ENCODE measurements around the gene FOXK1.
"Not testable (repeated sequence)": the region's sequence is repeated elsewhere in the genome, so short reads cannot be mapped to it uniquely, and the experiment has no call there.

FOXK1 gene

DNA sequence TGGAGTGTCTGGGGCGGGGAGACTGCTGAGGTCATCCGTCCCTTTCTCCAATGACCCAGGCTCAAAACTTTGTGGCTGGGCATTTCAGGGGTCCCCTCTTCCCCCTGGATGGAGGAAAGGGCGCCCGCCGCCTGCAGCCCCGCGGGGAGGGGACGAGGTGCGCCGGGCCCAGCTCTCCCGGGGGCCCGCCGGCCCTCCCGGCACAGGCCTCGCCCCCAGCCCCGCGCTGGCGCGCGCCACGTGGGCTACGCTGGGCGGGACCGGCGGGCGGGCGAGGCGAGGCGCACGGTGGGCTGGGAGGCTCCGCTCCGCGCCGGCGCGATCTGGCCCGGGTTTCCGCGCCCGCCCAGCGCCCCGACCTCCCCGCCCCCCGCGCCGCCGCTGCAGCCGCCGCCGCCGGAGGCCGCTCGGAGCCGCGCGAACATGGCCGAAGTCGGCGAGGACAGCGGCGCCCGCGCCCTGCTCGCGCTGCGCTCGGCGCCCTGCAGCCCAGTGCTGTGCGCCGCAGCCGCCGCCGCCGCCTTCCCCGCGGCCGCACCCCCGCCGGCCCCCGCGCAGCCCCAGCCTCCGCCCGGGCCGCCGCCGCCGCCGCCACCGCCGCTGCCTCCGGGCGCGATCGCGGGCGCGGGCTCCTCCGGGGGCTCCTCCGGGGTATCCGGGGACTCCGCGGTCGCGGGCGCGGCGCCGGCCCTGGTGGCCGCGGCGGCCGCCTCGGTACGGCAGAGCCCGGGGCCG lies at the start of gene FOXK1:
FOXK1 (plus strand) TSS at position 410 of the 735 bp plus-strand sequence; CDS start at position 424, 14 bp downstream.
- DNase-seq (ENCODE audit: low spot score), result peak; percentile 96

DNA sequence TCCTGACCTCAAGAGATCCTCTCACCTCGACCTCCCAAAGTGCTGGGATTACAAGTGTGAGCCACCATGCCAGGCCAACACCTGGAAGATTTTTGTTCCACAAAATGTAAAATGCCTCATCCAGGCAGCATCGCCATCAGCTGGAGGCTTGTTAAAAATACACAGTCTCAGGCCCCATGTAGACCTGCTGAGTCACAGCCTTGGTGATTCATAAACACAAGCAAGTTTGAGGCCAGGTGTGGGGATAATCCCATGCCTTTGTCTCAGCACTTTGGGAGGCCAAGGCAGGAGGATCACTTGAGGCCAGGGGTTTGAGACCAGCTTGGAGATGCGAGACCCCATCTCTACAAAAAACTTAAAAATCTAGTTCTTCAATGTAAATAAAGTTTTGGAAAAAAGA lies 49.1 kb upstream of the FOXK1 start:
- DNase-seq (ENCODE audit: low spot score), result peak; percentile 40

DNA sequence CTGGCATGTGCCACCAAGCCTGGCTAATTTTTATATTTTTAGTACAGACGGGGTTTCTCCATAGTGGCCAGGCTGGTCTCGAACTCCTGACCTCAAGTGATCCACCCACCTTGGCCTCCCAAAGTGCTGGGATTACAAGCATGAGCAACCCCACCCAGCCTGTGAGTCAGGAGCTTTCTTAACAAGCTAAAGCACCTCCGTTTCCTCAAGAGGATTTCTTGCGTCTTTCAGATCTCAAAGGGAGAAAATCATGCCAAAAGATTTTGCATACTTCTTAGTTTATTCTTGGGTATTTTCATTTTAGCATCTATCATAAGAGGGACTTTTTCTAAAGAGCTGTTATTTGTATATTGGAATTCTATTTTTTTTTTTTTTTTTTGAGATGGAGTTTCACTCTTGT lies 47.9 kb upstream of the FOXK1 start:
- DNase-seq (ENCODE audit: low spot score), result no peak

DNA sequence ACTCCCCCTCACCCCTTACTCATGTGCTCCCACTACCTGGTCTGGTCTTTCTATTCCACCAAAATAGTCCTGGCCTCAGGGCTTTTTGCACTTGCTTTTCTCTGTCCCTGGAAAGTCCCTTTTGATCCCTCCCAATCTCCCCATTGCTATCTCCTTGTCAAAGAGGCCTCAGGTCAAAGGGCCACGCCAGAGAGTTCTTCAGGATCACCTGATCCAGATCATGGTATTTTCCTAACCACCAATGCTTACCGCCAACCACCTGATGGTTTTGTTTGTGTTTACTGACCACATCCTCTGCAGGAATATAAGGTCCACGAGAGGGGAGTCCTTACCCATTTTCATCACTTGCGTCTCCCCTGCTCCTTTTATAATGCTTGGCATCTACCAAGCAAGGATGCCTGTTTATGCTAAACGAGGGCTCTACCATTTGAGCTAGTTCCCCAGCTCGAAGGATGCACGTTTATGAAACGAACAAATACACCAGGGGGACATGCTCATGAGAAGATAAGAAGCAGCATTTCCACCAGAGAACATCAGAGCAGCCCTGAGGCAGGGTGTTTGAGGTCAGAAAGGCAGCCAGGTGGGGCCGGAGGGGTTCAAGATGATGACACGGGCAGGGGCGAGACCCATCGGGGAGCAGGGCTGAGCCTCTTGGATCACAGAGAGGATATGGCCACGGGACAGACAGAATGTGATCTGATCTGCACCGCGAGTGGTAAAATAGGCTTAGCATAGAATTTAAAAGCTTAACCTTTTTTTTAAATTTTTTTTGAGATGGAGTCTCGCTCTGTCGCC lies 43.1 kb upstream of the FOXK1 start:
- no peak for DNase-seq (ENCODE audit: low spot score)

DNA sequence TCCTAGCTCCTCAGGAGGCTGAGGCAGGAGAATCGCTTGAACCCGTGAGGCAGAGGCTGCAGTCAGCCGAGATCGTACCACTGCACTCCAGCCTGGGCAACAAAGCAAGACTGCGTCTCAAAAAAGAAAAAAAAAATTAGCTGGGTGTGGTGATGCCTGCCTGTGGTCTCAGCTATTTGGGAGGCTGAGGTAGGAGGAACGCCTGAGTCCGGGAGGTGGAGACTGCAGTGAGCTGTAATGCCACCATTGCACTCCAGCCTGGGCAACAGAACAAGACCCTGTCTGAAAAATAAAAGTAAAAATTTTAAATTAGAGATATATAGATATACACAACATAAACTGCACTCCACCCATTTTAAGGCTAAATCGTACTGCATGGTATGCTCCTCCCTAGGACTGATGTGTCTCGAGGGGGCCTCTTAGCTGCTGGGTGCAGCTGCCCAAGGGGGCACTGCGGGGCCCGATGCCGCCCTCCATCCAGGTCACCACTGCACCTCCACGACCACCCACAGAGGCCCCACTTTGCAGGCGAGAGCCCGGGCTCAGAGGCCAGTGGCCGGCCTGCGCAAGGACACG lies 40.9 kb upstream of the FOXK1 start:
- DNase-seq (ENCODE audit: low spot score), result no peak

DNA sequence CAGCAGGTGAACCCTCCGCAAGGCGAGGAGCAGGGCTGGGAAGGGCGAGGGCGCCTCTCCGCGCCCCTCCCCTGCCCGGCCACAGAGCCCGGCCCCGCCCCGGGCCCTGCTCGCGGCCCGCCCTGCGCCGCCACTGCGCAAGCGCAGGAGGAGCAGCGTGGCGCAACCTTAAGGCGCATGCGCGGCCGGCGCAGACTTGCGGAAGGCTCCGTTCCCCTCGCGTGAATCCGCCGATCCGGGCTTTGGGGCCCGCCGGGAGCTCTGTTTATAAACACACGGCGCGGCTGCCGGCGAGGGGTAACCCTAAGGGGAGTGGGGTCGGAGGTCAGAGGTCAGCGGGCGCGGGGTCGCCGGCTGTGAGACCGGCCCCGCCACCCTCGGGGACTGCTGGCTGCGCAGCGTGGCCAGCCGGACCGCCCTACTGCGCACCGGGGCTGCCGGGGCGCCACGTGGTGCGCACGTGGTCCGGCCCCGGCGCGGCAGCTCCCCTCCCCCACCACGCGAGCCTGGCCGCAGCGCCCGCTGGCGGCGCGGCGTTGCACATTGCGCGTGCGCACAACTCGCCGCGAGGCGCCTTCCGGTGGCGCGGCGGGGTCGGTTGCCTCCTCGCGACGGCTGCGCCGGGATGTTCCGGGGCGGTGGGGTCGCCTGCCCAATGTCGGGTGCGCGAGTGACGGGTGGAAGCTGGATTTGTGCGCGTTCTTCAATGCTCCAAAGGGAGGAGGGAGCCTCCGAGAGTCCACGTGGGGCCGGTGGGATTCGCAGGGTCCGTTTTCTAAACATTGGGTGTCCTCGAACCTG lies 40.2 kb upstream of the FOXK1 start:
- DNase-seq (ENCODE audit: low spot score), result peak; percentile 99

DNA sequence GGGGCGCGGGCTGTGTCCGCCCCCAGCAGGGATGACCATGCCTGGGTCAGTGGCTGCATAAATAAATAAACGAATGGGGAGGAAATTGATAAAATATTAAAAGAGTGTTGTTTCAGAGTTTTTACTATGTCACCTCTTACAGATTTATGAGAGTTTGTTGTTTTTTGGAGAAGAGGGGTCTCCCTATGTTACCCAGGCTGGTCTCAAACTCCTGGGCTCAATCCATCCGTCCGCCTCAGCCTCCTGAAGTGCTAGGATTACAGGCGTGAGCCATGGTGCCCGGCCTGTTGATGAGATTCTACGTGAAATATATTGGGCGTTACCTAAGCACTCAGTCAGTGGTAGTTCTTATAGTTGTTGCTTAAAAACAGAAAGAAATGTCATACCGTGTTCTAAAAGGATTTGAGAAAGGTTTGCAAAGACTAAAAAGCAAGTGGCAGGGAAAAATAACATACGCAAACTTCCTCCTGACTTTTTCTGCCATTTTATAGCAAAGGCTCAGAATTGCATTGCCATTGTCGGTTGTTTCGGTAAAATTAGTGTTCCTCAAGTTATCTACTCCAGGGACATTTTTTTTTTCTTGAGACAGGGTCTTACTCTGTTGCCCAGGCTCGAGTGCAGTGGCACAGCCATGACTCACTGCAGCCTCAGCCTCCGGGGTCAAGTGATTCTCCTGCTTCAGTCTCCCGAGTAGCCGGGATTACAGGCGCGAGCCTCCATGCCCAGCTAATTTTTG lies 39.5 kb upstream of the FOXK1 start:
- DNase-seq (ENCODE audit: low spot score), result no peak

DNA sequence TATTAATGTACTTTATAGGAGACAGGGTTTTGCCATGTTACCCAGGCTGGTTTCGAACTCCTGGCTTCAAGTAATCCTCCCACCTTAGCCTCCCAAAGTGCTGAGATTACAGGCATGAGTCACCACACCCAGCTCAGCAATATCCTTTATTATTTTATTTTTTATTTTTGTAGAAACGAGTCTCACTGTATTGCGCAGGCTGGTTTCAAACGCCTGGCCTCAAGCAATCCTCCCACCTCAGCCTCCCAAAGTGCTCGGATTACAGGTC lies 39.0 kb upstream of the FOXK1 start:
- DNase-seq (ENCODE audit: low spot score), result not testable (repeated sequence)

DNA sequence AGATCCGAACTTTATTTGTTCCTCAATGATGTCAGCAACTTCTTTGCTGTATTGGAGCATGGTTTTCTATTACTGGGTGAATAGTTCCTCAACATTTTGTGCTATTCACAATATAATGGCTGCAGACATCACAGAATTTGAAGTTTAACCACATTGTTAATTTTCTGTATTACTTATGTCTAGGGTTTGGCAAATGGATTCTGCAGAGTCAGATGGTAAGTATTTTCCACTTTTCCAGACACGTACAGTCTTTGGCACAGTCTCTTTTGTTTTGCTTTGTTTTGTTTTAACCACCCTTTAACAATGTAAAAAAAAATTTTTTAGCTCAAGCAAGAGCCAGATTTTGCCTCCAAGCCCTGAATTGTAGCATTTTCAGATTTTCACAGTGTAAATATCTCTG lies 36.8 kb upstream of the FOXK1 start:
- DNase-seq (ENCODE audit: low spot score), result peak; percentile 58

DNA sequence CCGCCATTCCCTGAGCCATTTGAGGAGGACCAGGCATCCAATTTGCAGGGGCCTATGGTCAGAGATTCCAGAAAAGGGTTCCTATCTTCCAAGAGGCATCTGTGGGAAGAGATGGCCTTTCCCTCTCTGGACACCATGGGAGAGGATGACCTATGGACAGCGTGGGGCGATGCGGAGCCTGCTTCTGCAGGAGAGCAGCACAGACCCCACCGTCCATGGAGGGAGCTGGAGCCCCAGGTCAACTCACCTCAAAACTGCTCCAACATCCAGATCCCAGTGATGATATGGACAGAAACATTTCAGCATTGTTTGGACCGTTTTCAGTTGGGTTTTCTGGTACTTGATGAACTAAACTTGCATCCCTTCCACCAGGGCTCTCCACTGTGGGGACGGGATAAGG lies 34.0 kb upstream of the FOXK1 start:
- no peak for DNase-seq (ENCODE audit: low spot score)

DNA sequence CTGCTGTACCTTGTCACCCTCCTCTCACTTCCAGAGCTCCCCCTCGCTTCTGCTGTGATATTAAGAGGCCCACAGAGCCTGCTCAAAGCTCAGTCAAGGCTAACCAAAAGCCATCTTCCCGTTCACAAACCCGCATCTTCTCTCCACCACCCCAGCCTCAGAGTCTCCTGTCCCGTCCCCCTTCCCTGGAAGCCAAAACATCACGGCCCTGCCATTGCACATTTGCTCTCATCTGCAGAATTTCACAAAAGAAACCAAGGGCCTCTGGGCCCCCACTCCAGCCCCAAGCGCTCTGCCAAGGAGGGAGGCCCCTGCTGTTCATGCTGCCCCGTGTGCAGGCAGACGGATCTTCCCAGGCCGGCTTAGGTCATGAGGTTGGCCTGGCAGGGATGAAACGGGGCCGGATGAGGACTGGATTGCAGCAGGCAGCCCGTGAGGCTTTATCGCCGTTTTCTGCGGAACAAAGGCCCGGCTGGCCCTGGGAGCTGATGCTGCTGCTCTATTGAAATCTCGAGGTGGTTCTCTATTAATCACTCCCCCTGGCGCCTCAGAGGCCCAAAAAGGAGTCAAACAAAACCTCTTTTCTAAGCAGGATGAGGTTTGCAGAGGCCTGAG lies 31.6 kb upstream of the FOXK1 start:
- peak; percentile 68 for DNase-seq (ENCODE audit: low spot score)

DNA sequence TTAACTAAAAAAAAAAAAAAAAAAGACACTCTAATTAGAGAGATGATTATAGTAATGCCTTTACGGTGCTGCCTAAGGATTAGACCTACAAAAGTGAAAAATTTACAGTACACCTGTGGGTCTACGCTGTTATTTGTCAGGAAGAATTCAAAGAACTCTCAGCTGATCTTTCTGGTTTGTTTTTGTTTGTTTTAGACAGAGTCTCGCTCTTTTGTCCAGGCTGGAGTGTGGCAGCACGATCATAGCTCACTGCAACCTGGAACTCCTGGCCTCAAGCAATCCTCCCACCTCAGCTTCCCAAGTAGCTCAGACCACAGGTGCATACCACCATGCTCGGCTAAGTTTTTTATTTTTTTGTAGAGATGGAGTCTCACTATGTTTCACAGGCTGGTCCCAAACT lies 28.3 kb upstream of the FOXK1 start:
- DNase-seq (ENCODE audit: low spot score), result no peak

DNA sequence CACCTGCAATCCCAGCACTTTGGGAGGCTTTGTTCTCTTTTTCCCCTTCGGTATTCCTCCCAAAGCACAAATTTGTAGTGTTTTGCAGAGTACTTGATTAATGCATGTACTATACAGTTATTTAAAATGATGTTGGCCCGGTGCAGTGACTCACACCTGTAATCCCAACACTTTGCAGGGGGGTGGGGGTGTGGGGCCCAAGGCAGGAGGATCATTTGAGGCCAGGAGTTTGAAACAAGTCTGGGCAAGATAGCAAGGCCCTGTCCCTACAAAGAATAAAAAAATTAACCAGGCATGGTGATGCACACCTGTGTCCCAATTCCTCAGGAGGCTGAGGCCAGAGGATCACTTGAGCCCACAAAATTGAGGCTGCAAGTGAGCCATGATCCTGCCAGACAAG lies 26.8 kb upstream of the FOXK1 start:
- no peak for DNase-seq (ENCODE audit: low spot score)

DNA sequence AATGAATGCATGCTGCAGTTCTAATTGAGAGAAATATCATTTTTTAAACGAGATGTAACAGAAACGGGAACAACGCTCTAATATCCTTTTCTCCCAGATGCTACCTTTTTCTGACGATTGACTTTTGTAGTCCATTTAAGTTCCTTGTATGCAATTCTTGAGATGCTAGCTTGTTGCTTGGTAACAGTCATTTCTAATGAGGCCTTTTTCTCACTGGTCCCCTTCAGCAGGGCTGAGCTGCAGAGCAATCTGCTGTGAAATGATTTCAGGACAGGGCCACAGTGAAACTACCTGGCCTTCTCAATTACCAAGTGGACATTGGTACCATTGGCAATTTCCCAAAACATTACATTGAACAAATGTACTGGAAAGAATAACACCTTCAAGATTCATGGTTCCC lies 26.2 kb upstream of the FOXK1 start:
- no peak for DNase-seq (ENCODE audit: low spot score)

DNA sequence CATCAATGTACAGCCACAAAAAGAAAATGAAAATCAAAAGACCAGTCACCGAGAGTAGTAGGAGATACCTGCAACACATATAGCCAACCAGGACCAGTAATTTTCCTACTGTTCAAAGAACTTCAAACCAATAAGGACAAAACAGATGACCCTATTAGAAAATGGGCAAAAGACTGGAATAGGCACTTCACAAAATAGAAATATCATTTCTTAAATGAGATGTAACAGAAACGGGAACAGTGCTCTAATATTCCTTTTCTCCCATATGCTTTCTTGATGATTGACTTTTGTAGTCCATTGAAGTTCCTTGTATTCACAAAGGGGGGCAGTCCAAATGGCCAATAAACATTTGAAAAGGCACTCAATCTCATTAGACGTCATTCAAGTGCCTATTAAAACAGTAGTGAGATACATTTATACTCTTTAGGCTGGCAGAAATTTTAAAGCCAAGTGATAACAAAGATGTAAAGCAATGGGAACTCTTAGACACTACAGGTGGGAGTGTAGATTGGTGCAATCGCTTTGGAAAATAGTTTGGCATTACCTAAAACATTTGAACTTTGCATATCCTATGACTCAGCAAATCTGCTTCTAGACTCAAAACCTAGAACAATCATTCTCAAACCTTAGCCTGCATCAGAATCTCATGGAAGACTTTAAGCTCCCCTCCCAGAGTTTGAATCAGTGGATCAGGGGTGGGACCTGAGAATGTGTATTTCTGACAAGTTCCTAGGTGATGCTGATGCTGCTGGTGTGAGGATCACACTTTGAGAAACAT lies 24.3 kb upstream of the FOXK1 start:
- no peak for DNase-seq (ENCODE audit: low spot score)

DNA sequence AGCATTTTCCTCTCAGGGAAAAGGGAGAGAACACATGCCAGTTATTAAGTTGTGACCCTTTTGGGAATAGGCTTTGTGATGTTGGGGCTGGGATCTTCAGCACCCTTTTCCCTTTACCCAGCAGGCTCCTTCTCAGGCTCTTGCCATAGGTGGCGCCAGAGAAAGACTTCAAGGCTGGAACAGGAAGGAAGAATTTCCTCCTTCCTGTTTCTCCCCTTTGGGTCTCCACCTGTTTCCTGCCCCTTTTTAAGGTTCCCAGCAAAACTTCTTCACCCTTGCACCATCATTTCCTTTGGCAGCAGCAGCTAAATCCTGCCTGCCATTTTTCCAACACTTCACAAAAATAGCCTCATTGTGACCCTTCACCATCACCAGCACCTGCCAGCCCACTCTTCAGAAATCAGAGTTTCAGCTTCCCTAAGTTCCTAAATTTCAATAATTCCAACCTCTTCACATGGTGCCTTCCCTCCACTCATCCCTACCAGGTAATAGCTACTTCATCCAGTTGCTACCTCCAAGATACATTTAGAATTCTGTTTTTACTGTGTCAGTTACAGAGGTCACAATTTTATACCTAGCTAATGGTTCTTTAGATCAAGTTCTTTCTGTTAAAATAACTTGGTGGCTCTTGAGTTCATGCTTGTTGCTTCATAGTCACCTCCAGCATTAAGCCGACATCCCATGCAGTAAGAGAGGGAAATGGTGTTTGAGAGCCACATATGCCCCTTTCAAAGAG lies 22.4 kb upstream of the FOXK1 start:
- DNase-seq (ENCODE audit: low spot score), result no peak

DNA sequence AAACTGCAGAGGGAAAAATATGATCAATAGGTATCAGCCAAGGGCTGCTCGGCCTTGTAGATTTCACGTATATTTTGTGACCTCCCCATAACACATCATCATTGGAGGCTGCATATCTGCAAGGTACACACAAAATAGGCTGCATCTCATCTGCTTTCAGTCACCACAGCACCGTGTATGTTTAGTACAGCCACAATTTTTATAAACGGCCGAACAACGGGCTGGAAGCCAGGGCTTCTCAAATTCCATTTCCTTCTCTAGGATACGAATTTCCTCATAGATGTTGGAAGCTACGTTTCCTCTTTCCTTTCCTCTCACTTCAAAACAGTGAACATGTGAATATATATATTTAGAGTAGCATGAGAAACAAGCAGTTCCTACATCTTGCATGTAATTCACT lies 20.2 kb upstream of the FOXK1 start:
- peak; percentile 22 for DNase-seq (ENCODE audit: low spot score)

DNA sequence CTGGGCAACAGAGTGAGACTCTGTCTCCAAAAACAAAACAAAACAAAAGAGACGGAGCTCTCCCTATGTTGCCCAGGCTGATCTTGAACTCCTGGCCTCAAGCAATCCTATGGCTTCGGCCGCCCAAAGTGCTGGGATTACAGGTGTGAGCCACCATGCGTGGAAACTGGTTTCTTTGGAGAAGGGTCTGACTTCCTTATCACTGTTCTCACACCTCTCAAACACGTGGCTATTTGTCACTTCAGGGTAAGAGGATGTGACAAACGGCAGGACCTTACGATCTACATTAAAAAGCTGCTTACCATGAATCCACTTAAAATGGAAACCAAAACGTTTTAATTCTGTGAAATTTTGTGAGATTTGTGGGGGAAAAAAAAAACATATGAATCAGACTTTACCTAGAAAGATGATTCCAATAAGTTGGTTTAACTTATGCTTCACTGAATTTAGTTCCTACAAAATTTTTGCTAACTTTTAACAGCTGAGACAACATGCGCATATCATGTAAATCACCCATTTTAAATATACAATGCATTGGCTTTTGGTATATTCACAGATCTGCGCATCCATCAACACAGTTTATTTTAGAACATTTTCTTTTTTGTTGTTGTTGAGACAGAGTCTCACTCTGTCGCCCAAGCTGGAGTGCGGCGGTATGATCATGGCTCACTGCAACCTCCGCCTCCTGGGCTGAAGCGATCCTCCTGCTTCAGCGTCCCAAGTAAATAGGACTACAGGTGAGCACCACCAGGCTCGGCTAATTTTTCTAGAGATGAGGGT lies 18.7 kb upstream of the FOXK1 start:
- no peak for DNase-seq (ENCODE audit: low spot score)

DNA sequence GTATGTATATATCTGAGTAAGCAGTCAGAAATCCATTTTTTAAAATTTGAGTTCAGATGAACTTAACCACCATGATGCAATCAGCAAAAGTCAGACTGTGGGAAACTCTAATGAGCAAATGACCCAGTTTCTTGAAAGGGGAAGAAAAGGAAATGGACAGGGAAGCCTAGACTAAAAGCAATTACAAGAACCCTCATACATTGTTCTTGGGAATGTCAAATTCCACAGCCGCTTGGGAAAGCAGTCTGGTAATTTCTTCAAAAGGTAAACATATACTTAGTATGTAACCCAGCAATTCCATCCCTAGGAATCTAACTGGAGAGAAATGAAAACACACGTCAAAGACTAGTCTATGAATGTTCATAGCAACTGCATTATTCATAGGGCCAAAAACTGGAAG lies 16.4 kb upstream of the FOXK1 start:
- DNase-seq (ENCODE audit: low spot score), result peak; percentile 66

All from AG20443 (cell line).